Measurements from ENCODE around the gene DEFB119.
"Not testable (repeated sequence)": the region's sequence is repeated elsewhere in the genome, so short reads cannot be mapped to it uniquely, and the experiment has no call there.

DEFB119 gene

GRCh38 chr20:31392836-31393235 lies 2.4 kb upstream of the DEFB119 start:
- Histone ChIP-seq H3K27ac (ENCODE audit: low read depth, low read length) (no peak overlapping the region), H3K4me1 (ENCODE audit: insufficient read depth, low read length) (no peaks in the 10 kb centered on the region), H3K27me3 (ENCODE audit: control insufficient read depth in 1 of 2, insufficient read depth in 2 of 2, low read length in 2 of 2) (no peaks in the 10 kb centered on the region), H3K9ac (ENCODE audit: low read length) (no peak overlapping the region), H3K4me3 (ENCODE audit: low read depth in 1 of 2, low read length in 2 of 2) (no peak overlapping the region), H3K9me3 (ENCODE audit: low read length) (no peaks in the 10 kb centered on the region), H3K36me3 (ENCODE audit: insufficient read depth, low read length) (no peaks in the 10 kb centered on the region)

- Histone ChIP-seq H3K9me3 (ENCODE audit: low read length) (no peaks in the 10 kb centered on the region), H3K27me3 (ENCODE audit: control insufficient read depth in 1 of 2, insufficient read depth in 2 of 2, low read length in 2 of 2) (no peaks in the 10 kb centered on the region), H3K27ac (ENCODE audit: low read depth, low read length) (no peak overlapping the region), H3K9ac (ENCODE audit: low read length) (no peak overlapping the region), H3K36me3 (ENCODE audit: insufficient read depth, low read length) (no peaks in the 10 kb centered on the region), H3K4me1 (ENCODE audit: insufficient read depth, low read length) (no peaks in the 10 kb centered on the region), H3K4me3 (ENCODE audit: low read depth in 1 of 2, low read length in 2 of 2) (no peak overlapping the region)
Observed at GRCh38 chr20:31374346-31374745, 16.0 kb downstream of the DEFB119 start.

GRCh38 chr20:31368301-31368700 lies 22.1 kb downstream of the DEFB119 start, which contains the start of gene DEFB118:
Gene DEFB118, plus strand, starts transcription at chr20:31368601. Its CDS starts 50 bp downstream, at chr20:31368651.
- H3K36me3 ChIP-seq (ENCODE audit: insufficient read depth, low read length): no peaks in the 10 kb centered on the region
- no peaks in the 10 kb centered on the region for H3K27me3 ChIP-seq (ENCODE audit: control insufficient read depth in 1 of 2, insufficient read depth in 2 of 2, low read length in 2 of 2)
- no peaks in the 10 kb centered on the region for H3K9me3 ChIP-seq (ENCODE audit: low read length)
- H3K9ac ChIP-seq (ENCODE audit: low read length): no peak within 1 kb of the TSS
- no peaks in the 10 kb centered on the region for H3K4me1 ChIP-seq (ENCODE audit: insufficient read depth, low read length)
- no peak within 1 kb of the TSS for H3K4me3 ChIP-seq (ENCODE audit: low read depth in 1 of 2, low read length in 2 of 2)
- H3K27ac ChIP-seq (ENCODE audit: low read depth, low read length): no peak within 1 kb of the TSS

GRCh38 chr20:31364272-31364671 lies 26.1 kb downstream of the DEFB119 start:
- H3K27ac ChIP-seq (ENCODE audit: low read depth, low read length); H3K9ac ChIP-seq (ENCODE audit: low read length); H3K27me3 ChIP-seq (ENCODE audit: control insufficient read depth in 1 of 2, insufficient read depth in 2 of 2, low read length in 2 of 2); H3K4me1 ChIP-seq (ENCODE audit: insufficient read depth, low read length); H3K4me3 ChIP-seq (ENCODE audit: low read depth in 1 of 2, low read length in 2 of 2); H3K9me3 ChIP-seq (ENCODE audit: low read length); H3K36me3 ChIP-seq (ENCODE audit: insufficient read depth, low read length): not testable (repeated sequence)

GRCh38 chr20:31363295-31363694 lies 27.1 kb downstream of the DEFB119 start:
- H3K9me3 ChIP-seq (ENCODE audit: low read length): no peaks in the 10 kb centered on the region
- no peaks in the 10 kb centered on the region for H3K27me3 ChIP-seq (ENCODE audit: control insufficient read depth in 1 of 2, insufficient read depth in 2 of 2, low read length in 2 of 2)
- H3K27ac ChIP-seq (ENCODE audit: low read depth, low read length): no peak overlapping the region
- H3K36me3 ChIP-seq (ENCODE audit: insufficient read depth, low read length): no peaks in the 10 kb centered on the region
- no peaks in the 10 kb centered on the region for H3K4me1 ChIP-seq (ENCODE audit: insufficient read depth, low read length)
- H3K4me3 ChIP-seq (ENCODE audit: low read depth in 1 of 2, low read length in 2 of 2): no peak overlapping the region
- no peak overlapping the region for H3K9ac ChIP-seq (ENCODE audit: low read length)

- H3K4me1 ChIP-seq (ENCODE audit: insufficient read depth, low read length): no peaks in the 10 kb centered on the region
- H3K9me3 ChIP-seq (ENCODE audit: low read length): no peaks in the 10 kb centered on the region
- no peaks in the 10 kb centered on the region for H3K27me3 ChIP-seq (ENCODE audit: control insufficient read depth in 1 of 2, insufficient read depth in 2 of 2, low read length in 2 of 2)
- H3K4me3 ChIP-seq (ENCODE audit: low read depth in 1 of 2, low read length in 2 of 2): no peak overlapping the region
- H3K9ac ChIP-seq (ENCODE audit: low read length): no peak overlapping the region
- H3K27ac ChIP-seq (ENCODE audit: low read depth, low read length): no peak overlapping the region
- H3K36me3 ChIP-seq (ENCODE audit: insufficient read depth, low read length): no peaks in the 10 kb centered on the region
Observed at GRCh38 chr20:31355981-31356380, 34.4 kb downstream of the DEFB119 start.

- Histone ChIP-seq H3K4me3 (ENCODE audit: low read depth in 1 of 2, low read length in 2 of 2) (no peak overlapping the region), H3K27me3 (ENCODE audit: control insufficient read depth in 1 of 2, insufficient read depth in 2 of 2, low read length in 2 of 2) (no peaks in the 10 kb centered on the region), H3K4me1 (ENCODE audit: insufficient read depth, low read length) (no peaks in the 10 kb centered on the region), H3K36me3 (ENCODE audit: insufficient read depth, low read length) (no peaks in the 10 kb centered on the region), H3K9ac (ENCODE audit: low read length) (no peak overlapping the region), H3K27ac (ENCODE audit: low read depth, low read length) (no peak overlapping the region), H3K9me3 (ENCODE audit: low read length) (no peaks in the 10 kb centered on the region)
Observed at GRCh38 chr20:31341470-31341869, 48.9 kb downstream of the DEFB119 start.

- H3K27me3 ChIP-seq (ENCODE audit: control insufficient read depth in 1 of 2, insufficient read depth in 2 of 2, low read length in 2 of 2): no peaks in the 10 kb centered on the region
- no peaks in the 10 kb centered on the region for H3K9me3 ChIP-seq (ENCODE audit: low read length)
- no peaks in the 10 kb centered on the region for H3K4me1 ChIP-seq (ENCODE audit: insufficient read depth, low read length)
- no peaks in the 10 kb centered on the region for H3K36me3 ChIP-seq (ENCODE audit: insufficient read depth, low read length)
- H3K27ac ChIP-seq (ENCODE audit: low read depth, low read length): no peak overlapping the region
- H3K9ac ChIP-seq (ENCODE audit: low read length): no peak overlapping the region
- H3K4me3 ChIP-seq (ENCODE audit: low read depth in 1 of 2, low read length in 2 of 2): no peak overlapping the region
Observed at GRCh38 chr20:31330893-31331292, 59.5 kb downstream of the DEFB119 start.
